Activated CD8-positive, alpha-beta memory T cell treated with anti-CD3 and anti-CD28 coated beads, Interleukin-2, amount 50 U/mL, for 24 hours (primary cell): ENCODE measurements around the gene SARS2.
"Not testable (repeated sequence)": the region's sequence is repeated elsewhere in the genome, so short reads cannot be mapped to it uniquely, and the experiment has no call there.

Experiments used
- DNase-seq: peaks from one replicate; pipeline ENCODE4 v3.0.0-alpha.2; 2020; ENCODE audit errors: extremely low read depth

The SARS2 gene

GRCh38 chr19:38929929-38930775 is at the start of gene SARS2:
SARS2 (minus strand) TSS chr19:38930763; CDS start chr19:38930736, 27 bp downstream.
- DNase-seq = peak; percentile 68

- no peak for DNase-seq
Observed at GRCh38 chr19:38979812-38980211, 49.2 kb upstream of the SARS2 start.

GRCh38 chr19:38978326-38978689 is 47.7 kb upstream of the SARS2 start:
- DNase-seq = no peak

GRCh38 chr19:38977445-38978325 is 47.1 kb upstream of the SARS2 start:
- DNase-seq = peak; percentile 42

- DNase-seq = no peak
Observed at GRCh38 chr19:38975861-38976271, 45.3 kb upstream of the SARS2 start.

- DNase-seq = no peak
Observed at GRCh38 chr19:38975214-38975860, 44.8 kb upstream of the SARS2 start, which contains the start of gene FBXO17. FBXO17 (minus strand) TSS chr19:38975742; CDS start chr19:38950319, 25,423 bp downstream.

GRCh38 chr19:38974624-38975213 is 44.2 kb upstream of the SARS2 start:
- no peak for DNase-seq

GRCh38 chr19:38971672-38972071 is 41.1 kb upstream of the SARS2 start:
- DNase-seq = no peak

- no peak for DNase-seq
Observed at GRCh38 chr19:38970664-38971532, 40.3 kb upstream of the SARS2 start.

GRCh38 chr19:38966149-38966548 is 35.6 kb upstream of the SARS2 start:
- not testable (repeated sequence) for DNase-seq

GRCh38 chr19:38964738-38965137 is 34.2 kb upstream of the SARS2 start:
- DNase-seq = no peak

GRCh38 chr19:38959618-38960017 is 29.1 kb upstream of the SARS2 start:
- DNase-seq = no peak

- DNase-seq = no peak
Observed at GRCh38 chr19:38958301-38958700, 27.7 kb upstream of the SARS2 start.

GRCh38 chr19:38956264-38956663 is 25.7 kb upstream of the SARS2 start:
- DNase-seq = no peak

GRCh38 chr19:38953677-38954076 is 23.1 kb upstream of the SARS2 start:
- no peak for DNase-seq

GRCh38 chr19:38952395-38953165 is 22.0 kb upstream of the SARS2 start:
- DNase-seq = no peak

- no peak for DNase-seq
Observed at GRCh38 chr19:38951187-38951586, 20.6 kb upstream of the SARS2 start.

- peak; percentile 73 for DNase-seq
Observed at GRCh38 chr19:38949580-38950367, 19.2 kb upstream of the SARS2 start.
